HPDE6-E6E7 (cell line): ENCODE measurements around the gene GATA2.

ENCODE experiments used
- DNase-seq: peaks from one replicate; pipeline ENCODE4 v3.0.0; 2011; ENCODE audit warnings: missing footprints; ENCODE audit errors: extremely low spot score

The GATA2 gene

GRCh38 chr3:128487813-128488635 lies 5.0 kb downstream of the GATA2 start:
- DNase-seq = peak; percentile 75

GRCh38 chr3:128487538-128487812 lies 5.5 kb downstream of the GATA2 start:
- no peak for DNase-seq

GRCh38 chr3:128486681-128487537 lies 6.1 kb downstream of the GATA2 start:
- no peak for DNase-seq

- no peak for DNase-seq
Observed at GRCh38 chr3:128486205-128486628, 6.8 kb downstream of the GATA2 start.

- no peak for DNase-seq
Observed at GRCh38 chr3:128485282-128486204, 7.5 kb downstream of the GATA2 start.

GRCh38 chr3:128484404-128485281 lies 8.4 kb downstream of the GATA2 start:
- no peak for DNase-seq

- no peak for DNase-seq
Observed at GRCh38 chr3:128483657-128484403, 9.2 kb downstream of the GATA2 start.

- DNase-seq = no peak
Observed at GRCh38 chr3:128482666-128483656, 10.0 kb downstream of the GATA2 start.

GRCh38 chr3:128482175-128482574 lies 10.8 kb downstream of the GATA2 start:
- no peak for DNase-seq

GRCh38 chr3:128481438-128481942 lies 11.5 kb downstream of the GATA2 start:
- no peak for DNase-seq

- no peak for DNase-seq
Observed at GRCh38 chr3:128480717-128481437, 12.1 kb downstream of the GATA2 start.

- DNase-seq = no peak
Observed at GRCh38 chr3:128480278-128480677, 12.7 kb downstream of the GATA2 start.

GRCh38 chr3:128479558-128480086 lies 13.4 kb downstream of the GATA2 start:
- no peak for DNase-seq

- no peak for DNase-seq
Observed at GRCh38 chr3:128478576-128479506, 14.2 kb downstream of the GATA2 start.

- DNase-seq = no peak
Observed at GRCh38 chr3:128476659-128477058, 16.3 kb downstream of the GATA2 start.

- no peak for DNase-seq
Observed at GRCh38 chr3:128475355-128475754, 17.6 kb downstream of the GATA2 start.

GRCh38 chr3:128473737-128474136 lies 19.3 kb downstream of the GATA2 start:
- DNase-seq = no peak
